HG02970 (cell line): ENCODE measurements around the gene ACP4.
A peak's percentile ranks its signal among the peaks of the same experiment; 100 is the strongest.
"Not testable (repeated sequence)": the region's sequence is repeated elsewhere in the genome, so short reads cannot be mapped to it uniquely, and the experiment has no call there.

Source experiments
- ATAC-seq: cut with Tn5 transposase; IDR thresholded peaks from one replicate; pipeline ENCODE4 v1.9.1; 2021; ENCODE audit warnings: mild to moderate bottlenecking, moderate library complexity, moderate number of reproducible peaks; ENCODE audit not compliant: unreplicated experiment, low FRiP score

Gene ACP4

DNA sequence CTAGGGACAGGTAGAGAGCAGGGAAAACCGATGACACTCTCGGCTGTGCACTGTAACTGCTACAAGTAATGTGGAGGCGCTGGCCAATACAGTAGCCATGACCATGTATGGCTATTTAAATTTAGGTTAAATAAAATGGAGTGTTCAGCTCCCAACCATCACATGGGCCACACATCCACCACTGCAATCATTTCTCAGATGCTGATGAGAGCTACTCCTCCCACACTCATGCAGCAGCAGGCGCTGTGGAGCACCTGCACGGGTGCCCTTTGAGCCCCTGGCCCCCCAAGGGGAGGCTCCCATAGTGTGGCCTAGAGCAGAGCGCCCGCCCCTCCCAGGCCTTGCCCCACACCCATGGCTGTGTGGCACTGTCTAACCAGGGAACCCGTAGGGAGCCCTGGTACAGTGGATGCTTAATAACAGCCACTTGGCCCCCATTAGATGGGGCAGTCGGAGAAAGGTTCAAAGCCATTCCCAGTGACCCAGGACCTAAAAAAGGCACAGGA is 6.0 kb downstream of the ACP4 start:
- no peak for ATAC-seq

GRCh38 chr19:50796634-50797428 is 6.6 kb downstream of the ACP4 start:
- ATAC-seq, result no peak

DNA sequence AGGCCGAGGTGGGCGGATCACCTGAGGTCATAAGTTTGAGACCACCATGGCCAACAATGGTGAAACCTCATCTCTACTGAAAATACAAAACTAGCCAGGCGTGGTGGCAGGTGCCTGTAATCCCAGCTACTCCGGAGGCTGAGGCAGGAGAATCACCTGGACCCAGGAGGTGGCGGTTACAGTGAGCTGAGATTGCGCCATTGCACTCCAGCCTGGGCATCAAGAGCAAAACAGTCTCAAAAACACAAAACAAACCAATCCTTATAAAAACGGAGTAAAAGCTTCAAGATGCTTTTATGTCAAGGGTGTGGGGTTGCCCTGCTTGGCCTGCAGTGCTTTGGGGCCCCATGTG is 7.2 kb downstream of the ACP4 start:
- ATAC-seq, result no peak

GRCh38 chr19:50797781-50798658 is 7.8 kb downstream of the ACP4 start:
- no peak for ATAC-seq

DNA sequence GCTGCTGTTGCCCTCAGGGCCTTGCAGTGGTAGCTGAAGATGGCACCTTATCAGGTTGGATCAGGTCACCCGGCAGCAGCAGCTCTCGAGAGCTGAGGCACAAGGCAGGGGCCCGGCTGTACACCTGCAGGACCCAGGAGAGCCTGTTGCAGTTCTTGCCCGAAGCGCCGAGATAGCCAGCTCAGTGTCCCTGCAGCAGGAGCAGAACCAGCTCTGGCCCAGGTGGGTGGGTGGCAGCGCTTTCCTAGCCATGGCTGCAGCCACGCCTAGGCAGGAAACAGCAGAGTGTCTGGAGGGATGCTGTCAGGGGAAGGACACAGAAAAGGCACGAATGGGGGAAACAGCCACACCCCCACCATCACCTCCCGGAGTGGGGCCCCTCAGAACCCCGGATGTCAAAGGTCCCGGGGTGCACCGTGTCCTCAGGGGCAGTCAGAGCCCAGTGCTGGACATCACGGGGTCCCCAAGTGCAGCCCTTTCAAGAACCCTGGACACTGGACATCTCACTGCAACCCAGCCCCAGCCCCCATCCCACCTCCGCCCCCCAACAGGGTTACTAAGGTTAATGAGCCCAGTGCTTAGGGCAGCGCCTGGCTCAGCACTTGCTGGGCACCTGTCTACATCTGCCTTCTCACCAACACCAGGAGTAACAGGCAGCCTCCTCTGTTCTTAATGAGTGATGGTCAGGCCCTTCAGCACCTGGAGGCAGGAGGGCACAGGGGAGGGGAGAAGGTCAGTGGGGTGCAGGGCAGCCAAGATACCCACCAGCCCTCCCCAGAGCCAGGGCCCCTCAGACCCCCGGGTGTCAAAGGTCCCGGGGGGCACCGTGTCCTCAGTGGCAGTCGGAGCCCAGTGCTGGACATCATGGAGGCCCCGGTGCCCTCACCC is 8.7 kb downstream of the ACP4 start:
- no peak for ATAC-seq

- no peak for ATAC-seq
These were observed 9.3 kb downstream of the ACP4 start for GRCh38 chr19:50799547-50799851.

DNA sequence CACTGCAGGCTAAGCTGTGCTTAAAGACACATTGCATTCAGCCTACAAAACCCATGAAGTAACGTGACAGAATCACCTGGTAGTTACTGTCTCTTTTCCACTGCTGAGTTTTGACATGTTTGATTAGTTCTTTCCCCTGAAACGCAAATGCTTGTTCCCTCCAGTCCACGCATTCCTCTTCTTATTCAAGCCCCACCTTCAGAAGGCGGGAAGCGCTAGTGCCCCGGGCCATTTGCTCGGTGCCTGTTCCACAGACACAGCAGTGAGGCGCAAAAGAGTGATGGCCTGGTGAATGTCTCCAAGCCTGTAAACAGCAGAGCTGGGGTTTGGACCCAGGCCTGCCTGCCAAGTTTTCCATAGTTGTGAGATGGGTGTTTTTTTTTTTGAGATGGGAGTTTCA is 10.9 kb downstream of the ACP4 start:
- no peak for ATAC-seq

GRCh38 chr19:50803633-50804419 is 13.6 kb downstream of the ACP4 start:
- ATAC-seq, result peak; percentile 3

DNA sequence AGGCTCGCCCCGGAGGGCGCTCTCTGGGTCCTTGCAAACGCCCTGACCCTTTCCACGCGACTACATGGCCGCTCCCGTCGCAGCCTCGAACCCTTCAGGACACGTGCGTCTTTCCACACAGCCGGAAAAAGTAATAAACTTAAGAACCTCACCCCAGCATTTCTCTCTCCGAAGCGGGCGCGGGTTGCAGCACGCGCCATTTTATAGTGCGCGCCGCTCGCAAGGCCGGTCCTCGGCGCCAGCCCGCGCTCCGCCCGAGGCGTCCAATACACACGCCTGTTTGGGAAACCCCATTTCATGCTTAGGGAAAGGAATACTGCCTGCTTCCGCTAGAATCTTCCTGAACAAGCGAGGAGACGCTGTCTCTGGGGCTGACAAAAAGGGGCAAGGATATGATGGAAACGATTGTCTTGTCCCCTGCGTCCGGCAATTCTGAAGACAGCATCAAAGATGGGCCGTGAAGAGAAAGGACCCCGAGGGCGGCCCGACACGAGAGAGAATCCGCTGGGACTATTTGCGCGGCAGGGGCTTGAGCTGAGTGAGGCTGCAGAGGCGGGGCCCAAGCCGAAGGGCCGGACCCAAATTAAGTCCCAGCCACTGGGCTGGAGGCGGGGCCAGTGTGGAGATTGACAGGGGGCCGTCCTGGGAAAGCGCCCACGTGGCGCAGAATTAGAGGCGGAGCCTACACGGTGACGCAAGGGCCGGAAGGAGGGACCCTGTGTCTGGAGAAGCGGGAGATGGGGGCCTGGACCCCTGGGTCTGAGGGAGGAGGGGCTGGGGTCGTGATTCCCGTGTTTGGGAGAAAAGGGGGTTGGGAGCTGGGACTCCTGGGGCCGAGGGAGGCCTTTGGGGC is 14.4 kb downstream of the ACP4 start:
- ATAC-seq, result peak; percentile 94

- ATAC-seq, result no peak
These were observed 18.6 kb downstream of the ACP4 start for GRCh38 chr19:50808856-50809255.

GRCh38 chr19:50811622-50812238 is 21.5 kb downstream of the ACP4 start:
- ATAC-seq, result not testable (repeated sequence)

GRCh38 chr19:50812474-50812873 is 22.3 kb downstream of the ACP4 start:
- no peak for ATAC-seq

GRCh38 chr19:50814883-50815282 is 24.7 kb downstream of the ACP4 start:
- ATAC-seq, result no peak

- ATAC-seq, result no peak
These were observed 25.2 kb downstream of the ACP4 start for GRCh38 chr19:50815439-50815838.

DNA sequence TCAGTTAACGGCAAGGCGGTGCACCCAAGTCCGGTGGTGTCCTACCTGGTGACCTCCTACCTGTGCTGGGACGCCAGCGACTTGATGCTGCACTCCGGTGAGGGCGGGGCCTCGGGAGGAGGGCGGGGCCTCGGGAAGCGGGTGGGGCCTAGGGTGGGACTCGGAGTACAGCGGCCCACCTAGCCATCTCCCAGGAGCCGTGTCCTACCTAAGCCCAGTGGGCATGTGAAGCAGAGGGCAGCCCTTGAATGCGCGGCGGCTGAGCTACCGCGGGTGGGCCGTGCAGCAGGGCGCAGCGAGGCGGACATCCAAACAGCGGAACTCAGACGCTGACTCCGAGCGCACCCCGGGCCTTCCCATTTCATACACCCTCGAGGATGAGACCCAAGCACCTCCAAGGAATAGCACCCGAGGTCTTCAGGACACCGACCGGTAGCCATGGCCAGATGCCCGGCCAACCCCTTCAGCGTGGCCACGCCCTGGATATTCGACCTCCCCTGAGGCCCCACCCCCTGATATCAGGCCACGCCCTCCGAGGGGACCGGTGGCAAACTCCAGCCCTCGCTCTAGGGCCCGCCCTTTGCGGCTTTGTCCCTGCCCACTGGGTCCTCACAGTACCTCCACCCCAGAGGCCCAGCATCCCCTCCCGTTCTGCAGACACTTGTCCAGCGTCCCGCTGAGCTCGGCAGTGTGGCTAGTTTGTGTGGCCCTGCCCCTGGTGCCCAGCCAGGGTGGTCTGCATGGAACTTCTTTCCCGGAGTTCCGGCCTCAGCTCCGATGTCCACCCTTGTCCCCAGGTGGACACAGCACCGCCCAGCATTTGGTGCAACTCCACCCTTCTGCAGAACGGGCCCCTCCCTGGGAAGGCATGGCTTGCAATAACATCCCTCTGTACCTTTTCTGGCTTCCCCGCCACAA is 28.0 kb downstream of the ACP4 start:
- ATAC-seq, result peak; percentile 46

DNA sequence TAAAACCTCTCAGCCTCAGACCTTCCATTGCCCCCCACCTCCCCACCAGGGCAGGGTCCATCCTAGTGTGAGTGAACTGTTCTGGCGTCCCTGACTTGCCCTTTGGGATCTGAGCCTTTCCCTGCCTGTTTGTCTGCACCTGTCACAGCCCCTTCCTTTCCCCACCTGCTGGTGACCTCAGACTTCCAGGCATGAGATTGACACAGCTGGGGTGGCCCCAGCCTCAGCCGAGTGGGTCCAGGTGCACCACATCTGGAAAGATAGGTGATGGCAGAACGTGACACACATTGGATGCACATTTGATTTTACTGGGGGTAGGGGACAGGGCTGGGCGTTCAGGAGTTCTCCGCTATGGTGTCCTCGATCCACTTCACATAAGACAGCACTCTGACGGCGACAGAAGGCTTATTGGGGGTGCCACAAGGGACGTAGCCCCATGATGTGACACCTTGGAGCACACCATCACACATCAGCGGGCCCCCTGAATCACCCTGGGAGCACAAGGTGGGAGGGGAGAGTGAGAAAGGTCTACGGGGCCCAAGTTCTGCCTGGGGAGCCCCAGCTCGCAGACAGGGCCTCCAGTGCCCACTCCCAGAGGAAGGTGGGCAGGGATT is 28.8 kb downstream of the ACP4 start:
- ATAC-seq, result no peak

GRCh38 chr19:50819636-50820035 is 29.4 kb downstream of the ACP4 start:
- no peak for ATAC-seq
